Measurements from ENCODE around the gene ARHGEF40. TPM values are rescaled to one million over a fixed set of nuclear protein-coding genes. Genes with fewer than 3 reads are reported as not detected.
A peak's percentile ranks its signal among the peaks of the same experiment; 100 is the strongest.

Gene ARHGEF40
- polyA plus RNA-seq, 1 experiment: 62.7 TPM

DNA sequence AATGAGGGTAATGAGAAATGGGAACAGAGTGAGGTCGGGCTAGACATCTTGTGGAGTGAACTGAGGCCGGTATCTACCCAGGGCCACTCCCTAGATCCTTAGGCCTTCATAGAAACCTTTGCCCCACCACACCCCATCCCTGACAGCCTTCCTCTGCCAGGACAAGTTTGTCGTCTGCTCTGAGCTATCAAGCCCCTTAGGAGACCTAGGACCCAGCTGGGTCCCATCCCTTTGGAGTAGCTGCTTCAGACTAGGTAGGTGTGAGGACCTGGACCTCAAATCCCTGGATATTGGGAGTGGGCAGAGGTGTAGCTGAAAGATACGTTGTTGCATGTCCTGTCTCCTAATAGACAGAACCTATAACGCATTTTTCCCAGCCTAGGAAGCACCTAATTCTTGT is 30.8 kb downstream of the ARHGEF40 start, which contains the start of gene TMEM253:
Gene TMEM253, plus strand, starts transcription at position 136 of the 400 bp plus-strand sequence. CDS start 278 bp downstream, outside the sequence.
- no peaks in the 10 kb centered on the region for H3K36me3 ChIP-seq (ENCODE audit: control insufficient read depth, insufficient read depth, low read length)
- TF ChIP-seq, protein P1, sequence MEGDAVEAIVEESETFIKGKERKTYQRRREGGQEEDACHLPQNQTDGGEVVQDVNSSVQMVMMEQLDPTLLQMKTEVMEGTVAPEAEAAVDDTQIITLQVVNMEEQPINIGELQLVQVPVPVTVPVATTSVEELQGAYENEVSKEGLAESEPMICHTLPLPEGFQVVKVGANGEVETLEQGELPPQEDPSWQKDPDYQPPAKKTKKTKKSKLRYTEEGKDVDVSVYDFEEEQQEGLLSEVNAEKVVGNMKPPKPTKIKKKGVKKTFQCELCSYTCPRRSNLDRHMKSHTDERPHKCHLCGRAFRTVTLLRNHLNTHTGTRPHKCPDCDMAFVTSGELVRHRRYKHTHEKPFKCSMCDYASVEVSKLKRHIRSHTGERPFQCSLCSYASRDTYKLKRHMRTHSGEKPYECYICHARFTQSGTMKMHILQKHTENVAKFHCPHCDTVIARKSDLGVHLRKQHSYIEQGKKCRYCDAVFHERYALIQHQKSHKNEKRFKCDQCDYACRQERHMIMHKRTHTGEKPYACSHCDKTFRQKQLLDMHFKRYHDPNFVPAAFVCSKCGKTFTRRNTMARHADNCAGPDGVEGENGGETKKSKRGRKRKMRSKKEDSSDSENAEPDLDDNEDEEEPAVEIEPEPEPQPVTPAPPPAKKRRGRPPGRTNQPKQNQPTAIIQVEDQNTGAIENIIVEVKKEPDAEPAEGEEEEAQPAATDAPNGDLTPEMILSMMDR (IDR thresholded peaks at IDR 0.05; ENCODE audit: insufficient read depth, low read depth, low read length): no peak
- DNase-seq (ENCODE audit: low read depth): no peak
- H3K4me3 ChIP-seq (ENCODE audit: low read depth, low read length): no peak within 1 kb of the TSS
- 0 out of 2 replicates have a peak, but pooled peaks cover 1% of the 10 kb centered on the region for H3K27me3 ChIP-seq (ENCODE audit: control insufficient read depth, insufficient read depth, low read length)
- ChIA-PET CTCF (interaction anchor here (0.8 to 14.7 kb wide), 7 partner anchors 6 to 84 kb away, joined by 3 to 233 read pairs (median 100); partner anchors contain the start of gene ARHGEF40), POLR2A (no interaction called here)

DNA sequence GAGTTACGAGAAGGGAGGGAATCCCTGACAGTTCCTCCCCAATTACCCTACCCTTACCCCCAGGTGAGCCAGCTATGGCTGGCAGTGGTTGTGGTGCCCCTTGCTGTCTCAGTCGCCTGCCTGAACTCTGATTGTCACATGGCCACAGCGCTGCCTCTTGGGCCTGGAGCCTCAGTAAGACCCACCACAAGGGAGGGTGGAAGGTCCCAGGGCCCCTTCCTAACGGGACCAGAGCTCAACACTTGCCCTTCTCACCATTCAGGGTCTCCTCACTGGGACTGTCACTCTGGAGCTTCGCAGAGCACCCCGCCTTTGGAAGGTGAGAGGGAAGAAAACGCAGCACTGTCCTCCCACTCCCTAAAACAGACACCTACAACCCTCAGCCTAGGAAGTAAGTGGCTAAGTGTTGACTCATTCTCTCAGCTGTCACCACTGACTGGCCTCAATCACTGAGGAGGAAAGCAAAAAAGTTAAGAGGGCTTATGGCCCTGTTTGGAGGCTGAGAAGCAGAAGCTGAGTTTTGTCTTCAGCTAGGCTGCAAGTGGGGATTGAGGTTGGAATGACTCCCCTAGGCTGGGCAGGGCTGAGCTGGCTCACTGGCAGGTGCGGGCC is 31.8 kb downstream of the ARHGEF40 start:
- Histone ChIP-seq H3K27me3 (ENCODE audit: control insufficient read depth, insufficient read depth, low read length) (0 out of 2 replicates have a peak, but pooled peaks cover 1% of the 10 kb centered on the region), H3K4me3 (ENCODE audit: low read depth, low read length) (no peak overlapping the region), H3K36me3 (ENCODE audit: control insufficient read depth, insufficient read depth, low read length) (no peaks in the 10 kb centered on the region)
- no peak for DNase-seq (ENCODE audit: low read depth)
- POLR2A ChIA-PET: no interaction called here
- TF ChIP-seq, protein P1 (IDR thresholded peaks at IDR 0.05; ENCODE audit: insufficient read depth, low read depth, low read length): no peak
- CTCF ChIA-PET: interaction anchor here (0.6 to 14.7 kb wide), 9 partner anchors 7 to 141 kb away, joined by 3 to 233 read pairs (median 4); partner anchors contain the start of gene ARHGEF40

GRCh38 chr14:21102521-21103410 is 32.7 kb downstream of the ARHGEF40 start:
- Histone ChIP-seq H3K27me3 (ENCODE audit: control insufficient read depth, insufficient read depth, low read length) (0 out of 2 replicates have a peak, but pooled peaks cover 1% of the 10 kb centered on the region), H3K4me3 (ENCODE audit: low read depth, low read length) (peak overlapping the region; percentile 69), H3K36me3 (ENCODE audit: control insufficient read depth, insufficient read depth, low read length) (no peaks in the 10 kb centered on the region)
- ChIA-PET CTCF (interaction anchor here (0.6 to 14.7 kb wide), 20 partner anchors 8 to 255 kb away, joined by 3 to 233 read pairs (median 5); partner anchors contain the start of genes ARHGEF40 and TPPP2), POLR2A (no interaction called here)
- TF ChIP-seq, protein P1 (IDR thresholded peaks at IDR 0.05; ENCODE audit: insufficient read depth, low read depth, low read length): no peak
- DNase-seq (ENCODE audit: low read depth): no peak

GRCh38 chr14:21103411-21103709 is 33.3 kb downstream of the ARHGEF40 start:
- TF ChIP-seq, protein P1 (IDR thresholded peaks at IDR 0.05; ENCODE audit: insufficient read depth, low read depth, low read length): no peak
- ChIA-PET CTCF (interaction anchor here (0.6 to 14.7 kb wide), 21 partner anchors 9 to 256 kb away, joined by 3 to 233 read pairs (median 4); partner anchors contain the start of genes ARHGEF40 and TPPP2), POLR2A (no interaction called here)
- Histone ChIP-seq H3K27me3 (ENCODE audit: control insufficient read depth, insufficient read depth, low read length) (0 out of 2 replicates have a peak, but pooled peaks cover 1% of the 10 kb centered on the region), H3K4me3 (ENCODE audit: low read depth, low read length) (peak overlapping the region; percentile 69), H3K36me3 (ENCODE audit: control insufficient read depth, insufficient read depth, low read length) (no peaks in the 10 kb centered on the region)
- no peak for DNase-seq (ENCODE audit: low read depth)
